Osteocyte (in vitro differentiated cells): ENCODE data around the gene FAM83G. TPM values are rescaled to one million over a fixed set of nuclear protein-coding genes. Genes with fewer than 3 reads are reported as not detected.
A peak's percentile ranks its signal among the peaks of the same experiment; 100 is the strongest.

Source experiments
- DNase-seq: peaks from one replicate; pipeline ENCODE4 v3.0.0; 2021; ENCODE audit warnings: mixed read lengths; ENCODE audit not compliant: unreplicated experiment; ENCODE audit errors: extremely low spot score
- H3K27ac Mint-ChIP-seq: one replicate; pipeline ENCODE4 v1.8.0; 2021; ENCODE audit warnings: mild to moderate bottlenecking, mixed read lengths; ENCODE audit not compliant: unreplicated experiment
- H3K27me3 Mint-ChIP-seq: one replicate; pipeline ENCODE4 v1.8.0; 2021; ENCODE audit warnings: mixed read lengths; ENCODE audit not compliant: unreplicated experiment
- H3K36me3 Mint-ChIP-seq: one replicate; pipeline ENCODE4 v1.8.0; 2021; ENCODE audit warnings: mixed read lengths; ENCODE audit not compliant: unreplicated experiment
- H3K4me1 Mint-ChIP-seq: one replicate; pipeline ENCODE4 v1.8.0; 2021; ENCODE audit warnings: mixed read lengths; ENCODE audit not compliant: unreplicated experiment
- H3K4me3 Mint-ChIP-seq: one replicate; pipeline ENCODE4 v1.8.0; 2021; ENCODE audit warnings: mild to moderate bottlenecking, moderate library complexity, mixed read lengths; ENCODE audit not compliant: unreplicated experiment
- H3K9me3 Mint-ChIP-seq: one replicate; pipeline ENCODE4 v1.8.0; 2021; ENCODE audit warnings: mixed read lengths; ENCODE audit not compliant: unreplicated experiment
- CTCF ChIP-seq: fragments of 200-600 bp; sonication (generic); IDR thresholded peaks from 2 replicates; pipeline ENCODE4 v1.5.0; 2021; ENCODE audit warnings: antibody characterized with exemption, mild to moderate bottlenecking, moderate library complexity
- total RNA-seq: library from RNA; stranded (reverse); gene quantifications from 2 replicates; pipeline ENCODE4 v1.2.1, GENCODE V29; 2021

Gene FAM83G
- total RNA-seq, 1 donor from 2014 or later: 4.1 TPM

GRCh38 chr17:18963126-18964017 is 41.2 kb downstream of the FAM83G start:
- Mint-ChIP-seq H3K9me3 (no peaks in the 10 kb centered on the region), H3K4me3 (no peak overlapping the region), H3K36me3 (no peaks in the 10 kb centered on the region), H3K27me3 (no peaks in the 10 kb centered on the region), H3K4me1 (peaks cover 20% of the 10 kb centered on the region), H3K27ac (no peak overlapping the region)
- TF ChIP-seq CTCF: no peak
- no peak for DNase-seq

GRCh38 chr17:18962494-18962815 is 42.1 kb downstream of the FAM83G start:
- Mint-ChIP-seq H3K4me1 (peaks cover 16% of the 10 kb centered on the region), H3K36me3 (no peaks in the 10 kb centered on the region), H3K9me3 (no peaks in the 10 kb centered on the region), H3K4me3 (no peak overlapping the region), H3K27ac (no peak overlapping the region), H3K27me3 (no peaks in the 10 kb centered on the region)
- no peak for TF ChIP-seq CTCF
- DNase-seq: no peak

- Mint-ChIP-seq H3K27me3 (no peaks in the 10 kb centered on the region), H3K9me3 (no peaks in the 10 kb centered on the region)
Measured at GRCh38 chr17:18961634-18962493, 42.7 kb downstream of the FAM83G start.

GRCh38 chr17:18960803-18961511 is 43.6 kb downstream of the FAM83G start:
- Mint-ChIP-seq H3K9me3 (no peaks in the 10 kb centered on the region), H3K36me3 (no peaks in the 10 kb centered on the region), H3K27me3 (no peaks in the 10 kb centered on the region), H3K27ac (no peak overlapping the region), H3K4me3 (no peak overlapping the region), H3K4me1 (peaks cover 8% of the 10 kb centered on the region)
- peak; percentile 93 for DNase-seq
- TF ChIP-seq CTCF: peak; percentile 95

More at GRCh38 chr17:18961634-18962493, 42.7 kb downstream of the FAM83G start:
- H3K4me3 Mint-ChIP-seq: no peak overlapping the region
- H3K4me1 Mint-ChIP-seq: peaks cover 10% of the 10 kb centered on the region
- no peak overlapping the region for H3K27ac Mint-ChIP-seq
- TF ChIP-seq CTCF: no peak
- no peaks in the 10 kb centered on the region for H3K36me3 Mint-ChIP-seq
- DNase-seq: no peak
